Neural crest cell (in vitro differentiated cells): Measurements from ENCODE around the gene DISC1. TPM values are rescaled to one million over a fixed set of nuclear protein-coding genes. Genes with fewer than 3 reads are reported as not detected.

Experiments
- DNase-seq: peaks from one replicate; pipeline ENCODE4 v3.0.0; 2021; ENCODE audit warnings: low read depth, mixed read lengths, low spot score
- H3K27ac Mint-ChIP-seq: one replicate; pipeline ENCODE4 v1.8.0; 2021; ENCODE audit warnings: mild to moderate bottlenecking, mixed read lengths; ENCODE audit not compliant: unreplicated experiment
- H3K27me3 Mint-ChIP-seq: 2 replicates; pipeline ENCODE4 v1.8.0; 2021; ENCODE audit warnings: low read depth, mild to moderate bottlenecking, mixed read lengths
- H3K36me3 Mint-ChIP-seq: 2 replicates; pipeline ENCODE4 v1.8.0; 2021; ENCODE audit warnings: low read depth, mild to moderate bottlenecking, mixed read lengths
- H3K4me1 Mint-ChIP-seq: 2 replicates; pipeline ENCODE4 v1.8.0; 2021; ENCODE audit warnings: mixed read lengths
- H3K4me3 Mint-ChIP-seq: one replicate; pipeline ENCODE4 v1.8.0; 2021; ENCODE audit warnings: mild to moderate bottlenecking, mixed read lengths
- H3K9me3 Mint-ChIP-seq: 2 replicates; pipeline ENCODE4 v1.8.0; 2021; ENCODE audit warnings: mixed read lengths
- CTCF ChIP-seq: fragments of 200-600 bp; sonication (generic); conservative IDR thresholded peaks from 2 replicates; pipeline ENCODE4 v1.5.0; 2021; ENCODE audit warnings: antibody characterized with exemption, mild to moderate bottlenecking
- total RNA-seq: library from RNA; stranded (reverse); gene quantifications from 2 replicates; pipeline ENCODE4 v1.2.1, GENCODE V29; 2021

Gene DISC1
- total RNA-seq, 1 donor from 2014 or later: 13.7 TPM

GRCh38 chr1:231767471-231767870 is 140.9 kb downstream of the DISC1 start:
- DNase-seq: no peak
- Mint-ChIP-seq H3K4me3 (no peak overlapping the region), H3K27me3 (no peaks in the 10 kb centered on the region), H3K27ac (no peak overlapping the region), H3K9me3 (no peaks in the 10 kb centered on the region), H3K36me3 (peaks cover 9% of the 10 kb centered on the region), H3K4me1 (peaks cover 11% of the 10 kb centered on the region)
- no peak for TF ChIP-seq CTCF

- Mint-ChIP-seq H3K36me3 (peaks cover 12% of the 10 kb centered on the region), H3K4me3 (no peak overlapping the region), H3K4me1 (peaks cover 11% of the 10 kb centered on the region), H3K27ac (no peak overlapping the region), H3K9me3 (no peaks in the 10 kb centered on the region), H3K27me3 (no peaks in the 10 kb centered on the region)
- DNase-seq: no peak
- no peak for TF ChIP-seq CTCF
These were observed 141.8 kb downstream of the DISC1 start for GRCh38 chr1:231768416-231768815.

- Mint-ChIP-seq H3K36me3 (peaks cover 12% of the 10 kb centered on the region), H3K27me3 (no peaks in the 10 kb centered on the region), H3K4me3 (no peak overlapping the region), H3K27ac (peak overlapping the region; percentile 68), H3K9me3 (no peaks in the 10 kb centered on the region), H3K4me1 (peaks cover 14% of the 10 kb centered on the region)
- DNase-seq: no peak
- TF ChIP-seq CTCF: no peak
These were observed 144.1 kb downstream of the DISC1 start for GRCh38 chr1:231770506-231771175.

- Mint-ChIP-seq H3K9me3 (no peaks in the 10 kb centered on the region), H3K27me3 (no peaks in the 10 kb centered on the region), H3K27ac (no peak overlapping the region), H3K4me1 (peaks cover 28% of the 10 kb centered on the region), H3K36me3 (peaks cover 8% of the 10 kb centered on the region), H3K4me3 (no peak overlapping the region)
- no peak for TF ChIP-seq CTCF
- DNase-seq: no peak
These were observed 148.2 kb downstream of the DISC1 start for GRCh38 chr1:231774719-231775335.

GRCh38 chr1:231776010-231776756 is 149.6 kb downstream of the DISC1 start:
- Mint-ChIP-seq H3K36me3 (peaks cover 6% of the 10 kb centered on the region), H3K4me1 (peaks cover 28% of the 10 kb centered on the region), H3K27ac (no peak overlapping the region), H3K9me3 (no peaks in the 10 kb centered on the region), H3K27me3 (no peaks in the 10 kb centered on the region), H3K4me3 (no peak overlapping the region)
- no peak for TF ChIP-seq CTCF
- DNase-seq: no peak
